Measurements from ENCODE around the gene FAM50B. TPM values are rescaled to one million over a fixed set of nuclear protein-coding genes. Genes with fewer than 3 reads are reported as not detected.

Gene FAM50B
- polyA plus RNA-seq, 4 donors: 11.3 to 16.2 (median 13.2) TPM

GRCh38 chr6:3819161-3820110, 29.7 kb upstream of the FAM50B start:
- DNase-seq (ENCODE audit: low read depth in 4 of 4, low spot score in 2 of 4): no peak

GRCh38 chr6:3820563-3820962, 28.6 kb upstream of the FAM50B start:
- DNase-seq (ENCODE audit: low read depth in 4 of 4, low spot score in 2 of 4): no peak

DNA sequence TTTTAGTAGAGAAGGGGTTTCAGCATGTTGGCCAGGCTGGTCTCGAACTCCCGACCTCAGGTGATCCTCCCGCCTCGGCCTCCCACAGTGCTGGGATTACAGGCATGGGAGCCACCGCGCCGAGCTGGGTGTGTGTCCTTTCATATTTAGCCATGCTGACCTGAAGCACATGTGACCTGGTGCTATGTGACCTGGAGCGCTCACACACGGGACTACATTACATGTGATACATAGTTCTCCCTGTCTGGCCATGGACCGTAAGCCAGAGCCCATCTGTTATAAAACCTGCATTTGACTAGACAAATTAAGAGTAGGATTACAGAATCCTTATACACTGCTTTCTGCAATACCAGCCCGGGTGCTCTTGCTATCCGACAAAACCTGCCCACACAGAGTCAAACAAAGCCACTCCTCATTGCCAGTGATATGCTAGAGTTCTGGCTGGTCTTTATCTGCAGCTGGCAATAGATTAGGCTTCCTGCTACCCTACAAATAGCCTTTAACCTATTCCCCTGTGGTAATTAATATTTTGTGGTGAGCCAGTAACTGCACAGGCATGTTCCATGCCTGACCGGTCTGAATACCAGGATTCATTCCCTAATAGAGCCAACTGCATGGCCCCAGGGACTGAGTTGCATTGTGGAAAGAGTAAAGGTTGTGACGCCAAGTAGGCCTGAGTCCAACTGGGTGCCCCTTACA, 26.3 kb upstream of the FAM50B start:
- no peak for DNase-seq (ENCODE audit: low read depth in 4 of 4, low spot score in 2 of 4)

- DNase-seq (ENCODE audit: low read depth in 4 of 4, low spot score in 2 of 4): no peak
Measured at GRCh38 chr6:3823671-3824070, 25.5 kb upstream of the FAM50B start.

GRCh38 chr6:3825331-3825831, 23.8 kb upstream of the FAM50B start:
- no peak for DNase-seq (ENCODE audit: low read depth in 4 of 4, low spot score in 2 of 4)

DNA sequence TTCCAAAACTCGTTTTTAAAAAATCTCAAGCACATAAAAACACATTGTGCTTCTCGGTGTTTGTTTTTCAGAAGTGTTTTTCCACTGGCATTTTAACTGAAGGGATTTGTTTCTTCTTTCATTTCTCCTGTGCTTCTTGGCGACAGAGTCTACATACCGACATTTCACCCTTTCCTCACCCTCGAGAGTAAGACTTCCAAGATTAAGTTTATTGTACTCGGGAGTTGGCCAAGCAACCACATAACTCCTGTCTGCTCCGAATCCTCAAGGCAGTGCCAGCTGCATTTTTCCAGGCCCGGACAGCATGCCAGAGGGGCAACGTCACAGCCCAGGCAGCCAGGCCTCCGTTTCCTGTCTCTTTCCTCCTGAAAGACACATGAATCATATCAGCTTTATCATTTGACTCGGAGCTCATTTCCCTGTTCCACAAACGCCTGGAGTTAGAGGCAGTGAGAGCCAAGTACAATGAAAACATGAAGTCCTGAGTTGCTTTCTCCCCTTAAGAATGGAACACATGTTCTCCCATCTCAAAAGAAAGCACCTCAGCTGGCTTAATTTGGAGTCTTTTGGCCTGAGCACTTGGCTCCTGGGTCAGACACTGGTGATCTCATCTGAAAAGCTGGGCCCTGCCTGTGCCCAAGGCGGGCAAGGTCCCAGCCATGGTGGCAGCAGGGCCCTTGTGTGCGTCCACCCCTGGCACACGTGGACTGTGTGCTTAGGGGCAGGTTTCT, 23.2 kb upstream of the FAM50B start:
- DNase-seq (ENCODE audit: low read depth in 4 of 4, low spot score in 2 of 4): peak in 2 of 4 donors; percentile 53

DNA sequence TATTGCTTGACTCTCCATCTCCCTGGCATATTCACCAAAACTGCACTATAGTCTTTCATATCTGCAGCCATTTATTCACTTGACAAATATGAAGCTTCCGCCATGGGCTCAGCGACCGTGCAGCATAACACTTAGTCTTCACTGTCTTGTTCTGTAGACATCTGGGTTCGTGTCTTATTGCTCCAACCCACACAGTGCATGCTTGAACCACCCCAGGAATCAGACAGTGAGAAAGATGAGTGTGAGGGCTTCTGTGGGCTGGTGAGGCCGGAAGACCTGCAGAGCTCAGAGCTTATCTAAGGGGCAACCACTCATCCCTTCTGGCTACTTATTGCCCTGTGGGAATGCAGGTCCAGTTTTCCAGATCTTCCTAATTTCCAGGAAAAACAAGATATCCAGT, 19.9 kb upstream of the FAM50B start:
- no peak for DNase-seq (ENCODE audit: low read depth in 4 of 4, low spot score in 2 of 4)

- no peak for DNase-seq (ENCODE audit: low read depth in 4 of 4, low spot score in 2 of 4)
Measured at GRCh38 chr6:3830806-3831205, 18.4 kb upstream of the FAM50B start.

GRCh38 chr6:3831761-3832530, 17.2 kb upstream of the FAM50B start:
- no peak for DNase-seq (ENCODE audit: low read depth in 4 of 4, low spot score in 2 of 4)

DNA sequence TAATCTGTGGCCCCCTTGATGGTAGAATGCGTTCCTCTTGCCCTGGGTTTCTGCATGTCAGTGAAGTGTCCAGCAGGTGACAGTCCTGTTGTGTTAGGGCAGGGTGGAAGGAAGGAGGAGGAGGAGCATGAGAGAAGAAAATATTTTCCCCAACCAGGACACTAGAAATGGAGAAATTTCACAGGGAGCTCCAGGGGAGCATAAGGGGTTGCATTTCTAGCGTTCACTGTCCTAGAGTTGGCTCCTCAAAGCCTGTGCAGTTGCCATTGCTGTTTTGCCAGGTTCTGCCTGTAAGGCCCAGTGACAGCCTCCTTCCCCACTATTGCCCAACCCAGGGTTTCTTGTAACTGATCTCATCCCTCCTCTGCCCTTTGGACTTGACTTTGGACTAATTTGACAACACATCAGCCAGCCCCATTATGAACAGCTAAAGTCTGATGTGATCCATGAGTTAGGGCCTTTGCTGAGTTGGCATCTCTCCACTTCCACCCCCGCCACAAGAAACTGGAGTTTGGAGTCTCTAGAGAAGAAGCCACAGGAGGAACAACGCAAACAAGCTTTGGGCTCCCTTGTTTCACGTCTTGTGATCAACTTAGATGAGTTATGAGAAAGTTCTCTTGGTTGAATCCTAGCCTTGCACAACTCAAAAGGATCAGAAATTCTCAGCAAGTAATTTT, 14.0 kb upstream of the FAM50B start:
- no peak for DNase-seq (ENCODE audit: low read depth in 4 of 4, low spot score in 2 of 4)

DNA sequence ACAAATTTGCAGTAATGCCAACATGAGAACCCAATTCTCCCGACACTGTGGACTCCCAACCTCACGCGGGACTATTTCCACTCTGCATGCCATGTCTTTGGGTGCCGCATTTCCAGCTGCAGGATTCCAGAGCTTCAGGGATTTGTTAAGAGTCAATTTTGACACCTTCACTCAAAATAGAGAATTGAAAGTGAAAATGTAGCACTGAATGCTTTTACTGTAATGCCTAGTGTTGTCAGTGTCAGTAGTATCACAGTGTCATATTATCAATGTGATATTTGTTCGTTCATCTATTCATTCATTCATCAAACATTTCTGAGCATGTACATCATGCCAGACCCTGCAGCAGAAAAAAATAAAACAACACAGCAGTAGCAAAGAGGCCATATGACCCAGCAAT, 13.4 kb upstream of the FAM50B start:
- no peak for DNase-seq (ENCODE audit: low read depth in 4 of 4, low spot score in 2 of 4)

DNA sequence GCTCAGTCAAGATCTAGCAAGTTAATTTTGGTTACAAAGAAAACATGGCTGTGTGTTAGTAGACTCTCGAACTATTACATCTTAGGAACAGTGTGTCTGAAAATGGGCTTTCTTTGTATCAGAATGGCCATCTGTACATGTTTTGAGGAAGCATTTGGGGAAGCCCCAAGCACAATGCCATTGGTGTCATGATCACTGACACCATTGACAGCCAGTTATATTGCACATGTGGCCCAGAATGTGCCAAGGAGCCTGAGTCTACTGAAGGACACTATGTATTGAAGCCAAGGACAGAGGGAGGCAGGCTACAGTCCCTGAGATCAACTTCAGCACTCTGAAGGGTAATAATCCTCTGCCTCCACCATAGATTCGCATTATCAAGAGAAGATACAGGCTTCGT, 12.6 kb upstream of the FAM50B start:
- no peak for DNase-seq (ENCODE audit: low read depth in 4 of 4, low spot score in 2 of 4)

- DNase-seq (ENCODE audit: low read depth in 4 of 4, low spot score in 2 of 4): no peak
Measured at GRCh38 chr6:3837781-3838180, 11.4 kb upstream of the FAM50B start.

DNA sequence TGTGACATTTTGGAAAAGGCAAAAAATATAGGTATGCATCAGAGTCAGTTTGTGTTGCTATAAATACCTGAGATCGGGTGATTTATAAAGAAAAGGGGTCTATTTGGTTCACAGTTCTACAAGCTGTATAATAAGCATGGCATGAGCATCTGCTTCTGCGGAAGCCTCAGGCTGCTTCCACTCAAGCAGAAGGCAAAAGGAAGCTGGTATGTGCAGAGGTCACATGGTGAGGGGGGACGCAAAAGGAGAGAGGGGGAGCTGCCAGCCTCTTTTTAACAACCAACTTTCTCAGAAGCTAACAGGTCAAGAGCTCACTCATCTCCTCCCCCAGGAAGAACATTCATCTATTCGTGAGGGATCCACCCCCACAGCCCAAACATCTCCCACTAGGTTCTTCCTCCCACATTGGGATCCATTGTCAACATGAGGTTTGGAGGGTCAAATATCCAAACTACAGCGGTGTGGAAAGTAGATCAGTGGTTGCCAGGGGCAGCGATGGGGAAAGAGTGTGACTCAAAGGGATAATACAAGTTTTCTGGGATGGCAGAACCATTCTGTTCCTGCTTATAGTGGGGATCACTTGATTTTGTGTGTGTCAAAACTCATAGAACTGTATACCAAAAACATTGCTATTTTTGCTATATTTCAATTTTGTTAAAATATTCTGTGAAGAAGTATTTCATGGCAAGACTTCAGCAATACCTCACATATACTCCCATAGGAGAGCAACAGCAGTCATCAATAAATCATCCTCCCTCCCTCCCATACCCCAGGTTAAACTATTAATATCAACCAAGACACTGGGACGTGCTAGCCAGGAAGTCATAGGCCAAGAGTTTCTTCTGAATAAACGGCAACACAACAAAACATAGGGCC, 9.9 kb upstream of the FAM50B start:
- no peak for DNase-seq (ENCODE audit: low read depth in 4 of 4, low spot score in 2 of 4)

DNA sequence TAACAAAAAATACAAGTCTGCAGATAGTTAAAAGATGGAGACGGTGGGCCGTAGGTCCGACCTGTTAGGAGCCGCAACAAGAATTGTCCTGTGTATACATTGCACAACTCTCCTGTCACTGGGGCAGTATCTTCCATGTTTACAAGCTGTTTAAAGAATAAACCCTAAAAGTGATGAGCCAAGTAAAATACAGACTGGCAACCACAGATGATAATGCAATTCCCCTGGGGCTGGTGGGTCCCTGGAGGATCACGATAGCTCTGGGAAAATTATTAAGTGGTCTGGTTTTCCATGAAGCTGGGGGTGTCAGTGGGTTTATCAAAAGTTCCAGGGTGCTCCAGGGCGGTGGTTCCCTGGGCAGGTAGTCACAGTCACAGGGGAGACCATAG, 8.1 kb upstream of the FAM50B start:
- DNase-seq (ENCODE audit: low read depth in 4 of 4, low spot score in 2 of 4): no peak

DNA sequence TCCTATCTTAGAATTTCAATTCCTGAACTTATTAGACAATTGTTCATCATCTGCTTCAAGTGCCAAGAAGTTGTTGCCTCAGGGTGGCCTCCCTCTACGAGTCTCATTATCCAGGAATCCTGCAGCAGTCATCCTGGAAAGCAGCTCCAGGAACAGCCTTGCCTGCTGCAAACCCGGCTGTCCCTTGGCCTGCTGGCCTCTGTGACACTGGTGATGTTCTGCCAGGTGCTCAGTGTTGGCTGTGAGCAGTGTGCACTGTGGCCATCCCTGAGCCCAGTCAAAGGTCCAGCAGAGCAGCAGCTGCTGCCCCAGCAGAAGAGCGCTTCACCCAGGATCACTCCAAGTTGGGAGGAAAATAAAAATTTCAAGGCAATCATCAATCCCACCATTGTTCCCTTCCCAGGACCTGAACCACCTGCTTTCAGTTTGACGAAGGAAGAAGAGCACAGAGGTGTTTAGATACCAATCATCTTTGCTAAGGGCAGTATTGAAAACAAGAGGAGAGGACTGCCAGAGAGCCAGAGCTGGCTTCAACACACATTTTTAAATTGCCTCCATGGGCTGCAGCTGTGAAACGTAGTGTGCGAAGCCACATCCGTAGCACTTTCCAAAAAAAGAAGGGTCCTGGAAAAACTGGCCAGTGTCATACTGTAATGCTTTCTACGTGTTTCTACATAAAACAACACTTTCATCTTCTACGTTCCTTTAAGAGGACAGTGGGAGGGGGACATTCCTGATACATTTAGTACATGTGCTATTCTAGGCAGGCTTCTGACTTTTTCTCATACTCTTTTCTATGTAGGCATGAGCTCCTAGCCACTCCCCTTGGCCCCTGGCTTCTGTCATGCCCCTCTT, 7.2 kb upstream of the FAM50B start:
- DNase-seq (ENCODE audit: low read depth in 4 of 4, low spot score in 2 of 4): no peak

DNA sequence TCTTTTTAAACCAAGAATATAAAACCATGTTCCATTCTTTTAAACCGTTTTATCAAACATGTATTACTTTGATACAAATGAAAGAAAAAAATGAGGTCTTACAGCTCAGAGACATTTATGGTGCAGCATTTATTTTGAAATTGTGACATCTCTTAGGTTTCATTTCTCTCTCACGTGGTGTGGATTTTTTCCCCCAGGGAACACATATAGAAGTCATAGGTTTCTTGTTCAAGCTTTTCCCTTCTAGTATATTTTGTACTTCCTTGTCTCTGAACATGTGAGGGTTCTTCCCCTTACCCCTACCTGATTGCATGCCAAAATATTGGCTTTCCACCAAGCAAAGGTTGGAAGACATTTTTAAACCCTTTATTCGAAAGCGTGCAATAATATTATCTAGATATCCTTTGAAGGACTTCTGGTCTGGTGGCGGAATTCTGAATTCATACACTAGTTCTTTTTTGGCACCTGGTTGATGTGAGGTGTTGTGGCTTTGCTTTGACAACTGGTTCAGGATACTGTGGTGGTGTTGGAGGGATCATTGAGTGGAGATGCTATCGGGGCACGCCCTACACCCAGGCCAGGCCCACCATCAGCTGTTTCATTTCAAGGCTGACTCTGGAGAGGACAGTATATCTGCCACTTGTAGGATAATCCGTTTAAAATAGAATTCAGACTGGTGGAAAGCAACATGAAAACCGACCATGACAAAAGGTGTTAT, 5.6 kb upstream of the FAM50B start:
- DNase-seq (ENCODE audit: low read depth in 4 of 4, low spot score in 2 of 4): no peak

Data from left renal cortex interstitium (tissue), 4 donors.